ENCODE measurements around the gene ZFHX2. TPM values are rescaled to one million over a fixed set of nuclear protein-coding genes. Genes with fewer than 3 reads are reported as not detected.

Gene ZFHX2
- total and polyA plus RNA-seq, 2 of the 13 experiments (the other 11 are each of a cell fraction or from before 2014, with no cell fraction given): 0.17 to 0.44 TPM

DNA sequence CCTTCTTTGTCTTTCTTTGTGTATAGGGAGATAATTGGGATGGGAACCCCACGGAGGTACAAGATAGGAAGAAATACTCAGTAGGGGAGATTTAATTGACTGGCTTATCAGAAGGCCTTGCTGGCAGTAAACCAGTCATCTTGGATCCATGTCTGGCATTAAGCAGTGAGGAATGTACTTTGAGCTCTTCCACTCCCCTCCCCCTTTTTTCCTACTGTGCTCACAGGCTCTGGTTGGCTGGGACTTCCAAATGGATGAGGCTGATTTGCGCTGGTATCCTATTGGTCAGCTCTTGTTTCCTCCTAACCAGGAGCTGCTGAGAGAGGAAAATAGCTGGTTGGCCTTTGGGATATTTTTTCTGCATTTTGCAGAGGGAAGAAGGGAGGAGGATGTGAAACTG lies 57.3 kb downstream of the ZFHX2 start (continued):
- TF ChIP-seq NCOR1 (IDR thresholded peaks at IDR 0.05; ENCODE audit: borderline replicate concordance, low read length): 0 out of 2 replicates have a peak, but pooled peaks have one; percentile 26
- TF ChIP-seq ZNF768 (CRISPR knock-in tag; IDR thresholded peaks at IDR 0.05): no peak
- TF ChIP-seq DPF2 (CRISPR knock-in tag; IDR thresholded peaks at IDR 0.05; ENCODE audit: borderline replicate concordance, low read depth): peak; percentile 26; the same call in 1 of the 2 replicates
- TF ChIP-seq, protein P1, sequence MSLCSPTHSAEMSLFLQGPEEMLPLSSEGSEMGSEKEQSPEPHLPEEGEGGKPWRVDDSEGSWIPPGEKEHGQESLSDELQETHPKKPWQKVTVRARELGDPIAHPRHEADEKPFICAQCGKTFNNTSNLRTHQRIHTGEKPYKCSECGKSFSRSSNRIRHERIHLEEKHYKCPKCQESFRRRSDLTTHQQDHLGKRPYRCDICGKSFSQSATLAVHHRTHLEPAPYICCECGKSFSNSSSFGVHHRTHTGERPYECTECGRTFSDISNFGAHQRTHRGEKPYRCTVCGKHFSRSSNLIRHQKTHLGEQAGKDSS (CRISPR knock-in tag; IDR thresholded peaks at IDR 0.05; ENCODE audit: borderline replicate concordance, low read depth): 0 out of 2 replicates have a peak, but pooled peaks have one; percentile 49
- 0 out of 2 replicates have a peak, but pooled peaks have one; percentile 46 for TF ChIP-seq ZNF101 (CRISPR knock-in tag; IDR thresholded peaks at IDR 0.05; ENCODE audit: borderline replicate concordance, low read depth)
- TF ChIP-seq ZNF138 (CRISPR knock-in tag; IDR thresholded peaks at IDR 0.05; ENCODE audit: low read depth): no peak
- TF ChIP-seq FOXK1 (CRISPR knock-in tag; IDR thresholded peaks at IDR 0.05; ENCODE audit: borderline replicate concordance, low read depth): no peak
- no peak for TF ChIP-seq CCAR2 (optimal IDR thresholded peaks at IDR 0.05; ENCODE audit: low read depth, low read length)
- peak; percentile 53 for TF ChIP-seq NFYB (CRISPR knock-in tag; IDR thresholded peaks at IDR 0.05)
- TF ChIP-seq ZNF383 (CRISPR knock-in tag; IDR thresholded peaks at IDR 0.05; ENCODE audit: borderline replicate concordance): 0 out of 2 replicates have a peak, but pooled peaks have one; percentile 71
- TF ChIP-seq KDM5B (CRISPR knock-in tag; IDR thresholded peaks at IDR 0.05; ENCODE audit: borderline replicate concordance): no peak
- no peak for TF ChIP-seq ZNF563 (CRISPR knock-in tag; IDR thresholded peaks at IDR 0.05)
- TF ChIP-seq ZNF777 (CRISPR knock-in tag; IDR thresholded peaks at IDR 0.05): 0 out of 2 replicates have a peak, but pooled peaks have one; percentile 19
- TF ChIP-seq ZNF335 (CRISPR knock-in tag; IDR thresholded peaks at IDR 0.05): no peak
- 0 out of 2 replicates have a peak, but pooled peaks have one; percentile 26 for TF ChIP-seq ZNF264 (CRISPR knock-in tag; IDR thresholded peaks at IDR 0.05)
- TF ChIP-seq ZNF883 (CRISPR knock-in tag; IDR thresholded peaks at IDR 0.05; ENCODE audit: not compliant biosample characterization): no peak
- TF ChIP-seq REL (CRISPR knock-in tag; conservative IDR thresholded peaks at IDR 0.05): no peak
- no peak for TF ChIP-seq ETV5 (CRISPR knock-in tag; IDR thresholded peaks at IDR 0.05; ENCODE audit: borderline replicate concordance)
- no peak for TF ChIP-seq ZNF766 (CRISPR knock-in tag; IDR thresholded peaks at IDR 0.05; ENCODE audit: borderline replicate concordance)
- 0 out of 2 replicates have a peak, but pooled peaks have one; percentile 40 for TF ChIP-seq ZNF510 (CRISPR knock-in tag; IDR thresholded peaks at IDR 0.05; ENCODE audit: low read depth)
- no peak for TF ChIP-seq CHD4 (IDR thresholded peaks at IDR 0.05; ENCODE audit: borderline replicate concordance, low read length)

All from HepG2 (cell line).